ENCODE data around the gene CTNNA3.

CTNNA3 gene

DNA sequence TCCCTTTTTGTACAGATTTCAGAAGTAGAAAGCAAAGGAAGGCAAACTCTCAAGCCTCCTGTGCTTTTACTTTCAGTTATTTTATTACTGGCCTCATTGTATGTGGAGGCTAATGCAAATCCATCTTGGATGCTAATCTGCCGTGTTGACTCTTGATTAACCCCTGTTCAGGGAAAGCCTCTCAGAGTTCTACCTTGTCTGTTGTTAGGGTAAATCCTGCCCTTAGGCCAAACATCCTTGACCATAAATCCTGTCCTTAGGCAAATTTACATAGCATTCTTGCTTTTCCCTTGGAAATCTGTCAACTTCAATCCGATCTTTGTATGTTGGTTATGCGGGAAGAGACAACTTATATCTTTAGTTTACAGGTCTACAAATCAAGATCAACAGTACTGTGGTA is 1480.1 kb downstream of the CTNNA3 start:
- TF ChIP-seq, protein P1, sequence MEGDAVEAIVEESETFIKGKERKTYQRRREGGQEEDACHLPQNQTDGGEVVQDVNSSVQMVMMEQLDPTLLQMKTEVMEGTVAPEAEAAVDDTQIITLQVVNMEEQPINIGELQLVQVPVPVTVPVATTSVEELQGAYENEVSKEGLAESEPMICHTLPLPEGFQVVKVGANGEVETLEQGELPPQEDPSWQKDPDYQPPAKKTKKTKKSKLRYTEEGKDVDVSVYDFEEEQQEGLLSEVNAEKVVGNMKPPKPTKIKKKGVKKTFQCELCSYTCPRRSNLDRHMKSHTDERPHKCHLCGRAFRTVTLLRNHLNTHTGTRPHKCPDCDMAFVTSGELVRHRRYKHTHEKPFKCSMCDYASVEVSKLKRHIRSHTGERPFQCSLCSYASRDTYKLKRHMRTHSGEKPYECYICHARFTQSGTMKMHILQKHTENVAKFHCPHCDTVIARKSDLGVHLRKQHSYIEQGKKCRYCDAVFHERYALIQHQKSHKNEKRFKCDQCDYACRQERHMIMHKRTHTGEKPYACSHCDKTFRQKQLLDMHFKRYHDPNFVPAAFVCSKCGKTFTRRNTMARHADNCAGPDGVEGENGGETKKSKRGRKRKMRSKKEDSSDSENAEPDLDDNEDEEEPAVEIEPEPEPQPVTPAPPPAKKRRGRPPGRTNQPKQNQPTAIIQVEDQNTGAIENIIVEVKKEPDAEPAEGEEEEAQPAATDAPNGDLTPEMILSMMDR (IDR thresholded peaks at IDR 0.05): no peak

DNA sequence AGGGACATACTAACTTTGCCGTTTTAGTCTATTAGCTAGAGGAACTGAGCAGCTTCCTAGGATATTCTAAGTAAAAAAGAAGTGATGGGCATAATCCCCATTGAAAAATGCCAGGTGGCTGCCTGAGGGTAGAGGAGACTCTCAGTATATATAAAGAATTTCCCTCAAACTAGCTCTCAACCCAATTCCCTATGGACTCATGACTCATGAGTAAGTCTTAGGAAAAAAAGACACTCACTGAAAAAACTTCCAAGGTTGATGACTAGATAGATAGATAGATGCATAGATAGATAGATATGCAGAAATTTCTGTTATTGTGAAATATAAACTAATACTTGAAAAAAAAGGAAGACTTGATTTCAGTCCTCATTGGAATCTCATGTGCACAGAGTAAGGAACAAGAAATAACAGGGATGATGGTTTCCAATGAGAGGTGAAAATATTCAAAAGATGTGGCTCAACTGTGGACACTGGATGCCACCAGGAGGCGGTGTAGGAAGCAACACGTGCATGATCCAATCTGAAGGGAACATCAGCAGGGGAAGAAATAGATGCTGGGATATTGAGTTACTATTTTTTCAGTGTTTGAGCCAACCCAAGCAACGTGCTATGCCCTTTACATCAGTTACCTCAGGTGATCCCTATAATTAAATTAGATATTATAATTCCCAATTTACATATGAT is 1481.1 kb downstream of the CTNNA3 start:
- TF ChIP-seq, protein P1 (IDR thresholded peaks at IDR 0.05): peak; percentile 59

DNA sequence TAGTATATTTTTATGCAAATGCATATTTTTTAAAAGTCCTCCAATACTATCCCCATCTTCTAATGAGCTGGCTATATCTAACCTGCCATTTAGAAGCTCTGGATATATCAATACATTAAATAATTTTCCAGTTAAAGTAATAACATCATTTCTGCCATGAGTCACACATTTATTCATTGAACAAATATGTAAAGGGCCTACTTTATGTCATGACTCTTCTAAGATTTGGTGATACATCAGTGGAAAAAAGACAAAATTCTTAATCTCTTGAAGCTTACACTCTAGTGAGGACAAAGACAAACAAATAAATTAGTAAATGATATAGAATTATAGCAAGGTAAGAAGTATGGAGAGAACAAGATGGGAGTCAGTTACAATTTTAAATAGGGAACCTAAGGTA is 1487.0 kb downstream of the CTNNA3 start:
- TF ChIP-seq, protein P1 (IDR thresholded peaks at IDR 0.05): no peak

DNA sequence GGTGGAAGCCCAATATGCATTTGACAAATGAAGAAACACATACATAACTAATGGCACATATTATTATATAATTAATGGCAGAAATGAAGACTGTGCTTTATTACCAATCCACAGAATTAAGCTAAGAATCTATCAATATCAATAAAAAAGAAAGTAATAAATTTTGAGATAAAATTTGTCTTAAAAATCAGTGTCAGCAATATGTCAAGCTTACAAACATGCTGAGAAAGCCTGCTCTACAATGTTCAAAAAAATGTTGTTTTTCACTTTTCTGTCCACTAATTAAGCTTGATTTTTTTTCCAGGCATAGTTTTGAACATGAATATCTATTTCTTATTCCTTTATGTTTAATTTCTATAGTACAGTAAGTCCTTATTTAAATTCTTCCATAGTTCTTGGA is 1491.2 kb downstream of the CTNNA3 start:
- TF ChIP-seq, protein P1 (IDR thresholded peaks at IDR 0.05): no peak

DNA sequence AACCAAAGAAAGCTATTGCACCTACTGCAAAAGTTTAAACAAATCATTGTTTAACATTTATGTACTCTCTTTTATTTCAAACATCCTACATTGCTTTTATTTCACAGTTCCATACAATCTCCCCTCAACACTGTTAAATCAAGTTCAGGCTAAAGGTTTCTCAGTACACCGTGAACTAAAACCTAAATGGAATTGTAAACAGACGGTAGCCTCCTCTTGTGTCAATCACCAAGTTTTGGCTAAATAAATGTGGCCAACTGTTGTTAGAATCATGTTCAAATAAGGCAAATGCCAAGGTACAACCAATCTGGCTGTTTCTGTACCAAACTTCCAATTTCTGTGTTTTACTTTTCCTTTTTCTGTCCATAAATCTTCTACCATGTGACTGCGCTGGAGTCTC is 1493.9 kb downstream of the CTNNA3 start:
- TF ChIP-seq, protein P1 (IDR thresholded peaks at IDR 0.05): no peak

DNA sequence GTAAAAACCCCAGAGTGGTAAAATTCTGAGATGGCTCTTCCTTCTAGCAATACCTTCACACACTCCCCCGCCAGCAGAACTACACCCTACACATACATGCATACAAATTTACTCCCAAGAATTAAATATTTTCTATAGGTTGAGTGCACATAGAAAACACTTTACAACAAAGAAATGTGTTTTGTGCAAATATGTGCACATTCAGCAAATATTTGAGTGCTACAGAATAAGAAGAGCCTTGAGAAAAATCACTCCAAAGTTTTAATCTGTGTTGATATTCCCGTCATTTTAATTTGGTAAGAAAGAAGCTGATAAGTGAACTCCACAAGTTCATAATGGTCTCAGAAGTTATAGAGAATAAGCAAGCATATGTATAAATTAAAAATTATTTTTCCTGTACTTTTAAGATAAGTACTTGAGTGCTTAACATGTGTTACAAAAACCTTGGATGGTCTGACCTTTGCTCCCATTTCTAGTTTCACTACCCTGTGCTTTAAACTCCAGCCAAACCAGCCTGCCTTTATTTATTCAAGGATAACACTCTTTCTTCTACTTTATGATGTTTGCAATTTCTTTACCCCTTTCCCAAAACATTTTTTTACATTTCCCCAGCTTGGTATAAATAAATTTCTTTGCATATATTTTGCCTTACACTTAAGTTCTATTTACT is 1503.7 kb downstream of the CTNNA3 start:
- TF ChIP-seq, protein P1 (IDR thresholded peaks at IDR 0.05): no peak

DNA sequence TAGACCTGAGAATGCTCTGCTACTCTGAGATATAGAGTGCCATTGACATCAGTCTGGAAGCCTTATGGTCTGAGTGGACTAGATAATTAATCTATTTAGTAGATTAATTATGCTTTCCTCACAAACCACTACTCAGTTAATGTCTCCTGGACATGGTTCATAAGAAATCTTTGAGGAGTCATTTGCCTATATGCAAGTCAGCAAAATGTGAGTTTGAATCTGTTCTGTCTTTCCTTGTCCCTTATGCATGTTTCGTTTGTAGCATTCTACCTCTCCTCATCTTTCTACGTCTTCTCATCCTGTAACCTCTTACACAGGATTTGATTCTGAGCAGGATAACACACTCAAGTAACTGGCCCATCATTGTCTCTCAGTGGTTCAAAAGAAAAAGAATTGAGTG is 1505.6 kb downstream of the CTNNA3 start:
- TF ChIP-seq, protein P1 (IDR thresholded peaks at IDR 0.05): no peak

All from LNCAP (cell line).